Lower leg skin (tissue), 3 donors: Measurements from ENCODE around the gene CD93.

ENCODE experiments used
- POLR2A ChIP-seq, 2 donors: fragments of 450-650 bp; IDR thresholded peaks; one replicate each; pipeline ENCODE4 v1.6.1; 2016 to 2017; ENCODE audit warnings: antibody characterized with exemption in 2 of 2, mild to moderate bottlenecking in 1 of 2, moderate library complexity in 1 of 2
- TF ChIP-seq, protein P1 (sequence below), 3 donors: fragments of 450-650 bp; IDR thresholded peaks; one replicate each; pipeline ENCODE4 v1.5.1; 2016; ENCODE audit warnings: antibody characterized with exemption in 3 of 3, mild to moderate bottlenecking in 3 of 3, moderate library complexity in 2 of 3

DNA sequence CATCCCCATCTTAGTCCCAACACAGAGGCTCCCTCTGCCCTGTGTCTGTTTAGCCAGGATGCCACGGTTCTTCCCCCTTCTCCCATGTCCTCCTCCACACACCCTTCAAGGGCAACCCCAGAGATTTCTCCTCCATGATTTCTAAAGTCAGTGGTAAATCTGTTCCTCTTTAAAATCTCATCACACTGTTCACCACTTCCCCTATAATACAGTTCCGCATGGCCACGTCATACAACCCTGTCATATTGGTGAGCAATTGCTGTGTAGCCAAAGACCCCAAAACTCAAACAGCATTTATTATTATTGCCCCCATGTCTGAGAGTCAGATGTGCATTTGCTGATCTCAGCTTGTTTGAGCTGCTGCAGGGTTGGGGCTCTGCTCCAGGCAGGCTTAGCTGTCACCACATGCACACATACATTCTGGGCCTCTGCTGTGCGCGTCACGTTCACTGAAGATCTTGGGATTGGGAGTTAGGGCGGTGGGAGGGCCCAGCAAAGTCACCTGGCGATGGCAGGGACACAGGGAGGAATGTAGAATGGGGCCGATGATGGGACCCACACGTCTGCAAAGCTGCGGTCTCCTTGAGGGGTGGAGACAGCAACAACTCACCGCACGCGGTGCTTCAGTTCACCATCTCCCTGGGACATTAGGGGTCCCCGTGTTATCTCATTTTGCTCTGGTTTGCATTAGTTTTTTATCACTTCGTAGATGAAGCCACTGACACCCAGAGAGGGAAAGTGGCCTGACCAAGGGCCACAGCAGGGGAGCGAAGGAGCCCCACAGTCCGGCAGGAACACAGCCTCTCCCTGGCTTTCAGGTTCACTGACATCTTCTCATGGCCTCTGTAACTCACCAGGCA, 36.9 kb upstream of the CD93 start:
- TF ChIP-seq, protein P1, sequence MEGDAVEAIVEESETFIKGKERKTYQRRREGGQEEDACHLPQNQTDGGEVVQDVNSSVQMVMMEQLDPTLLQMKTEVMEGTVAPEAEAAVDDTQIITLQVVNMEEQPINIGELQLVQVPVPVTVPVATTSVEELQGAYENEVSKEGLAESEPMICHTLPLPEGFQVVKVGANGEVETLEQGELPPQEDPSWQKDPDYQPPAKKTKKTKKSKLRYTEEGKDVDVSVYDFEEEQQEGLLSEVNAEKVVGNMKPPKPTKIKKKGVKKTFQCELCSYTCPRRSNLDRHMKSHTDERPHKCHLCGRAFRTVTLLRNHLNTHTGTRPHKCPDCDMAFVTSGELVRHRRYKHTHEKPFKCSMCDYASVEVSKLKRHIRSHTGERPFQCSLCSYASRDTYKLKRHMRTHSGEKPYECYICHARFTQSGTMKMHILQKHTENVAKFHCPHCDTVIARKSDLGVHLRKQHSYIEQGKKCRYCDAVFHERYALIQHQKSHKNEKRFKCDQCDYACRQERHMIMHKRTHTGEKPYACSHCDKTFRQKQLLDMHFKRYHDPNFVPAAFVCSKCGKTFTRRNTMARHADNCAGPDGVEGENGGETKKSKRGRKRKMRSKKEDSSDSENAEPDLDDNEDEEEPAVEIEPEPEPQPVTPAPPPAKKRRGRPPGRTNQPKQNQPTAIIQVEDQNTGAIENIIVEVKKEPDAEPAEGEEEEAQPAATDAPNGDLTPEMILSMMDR (IDR thresholded peaks at IDR 0.05) = no peak
- no peak for TF ChIP-seq POLR2A (IDR thresholded peaks at IDR 0.05)
